ENCODE data around the gene RAB8B. TPM values are rescaled to one million over a fixed set of nuclear protein-coding genes. Genes with fewer than 3 reads are reported as not detected.

RAB8B gene
- total RNA-seq, 2 experiments from 2014 or later = 91.5 to 93.1 TPM

GRCh38 chr15:63243776-63244175 lies 54.4 kb downstream of the RAB8B start:
- peaks cover 62% of the 10 kb centered on the region for H3K4me1 Mint-ChIP-seq (ENCODE audit: low read depth)
- peaks cover 37% of the 10 kb centered on the region for H3K36me3 Mint-ChIP-seq (ENCODE audit: low read depth)
- H3K27ac Mint-ChIP-seq = peak overlapping the region; percentile 47
- intact Hi-C loops (cut with micrococcal nuclease) = no loop called here
- DNase-seq = no peak
- CTCF ChIA-PET = no interaction called here
- no peaks in the 10 kb centered on the region for H3K9me3 Mint-ChIP-seq
- no peak overlapping the region for H3K4me3 Mint-ChIP-seq
- no peaks in the 10 kb centered on the region for H3K27me3 Mint-ChIP-seq (ENCODE audit: low read depth)

- intact Hi-C loops (cut with micrococcal nuclease) = no loop called here
- H3K9me3 Mint-ChIP-seq = no peaks in the 10 kb centered on the region
- H3K36me3 Mint-ChIP-seq (ENCODE audit: low read depth) = peaks cover 42% of the 10 kb centered on the region
- no peaks in the 10 kb centered on the region for H3K27me3 Mint-ChIP-seq (ENCODE audit: low read depth)
- H3K27ac Mint-ChIP-seq = peak overlapping the region; percentile 71
- no peak overlapping the region for H3K4me3 Mint-ChIP-seq
- DNase-seq = no peak
- CTCF ChIA-PET = no interaction called here
- H3K4me1 Mint-ChIP-seq (ENCODE audit: low read depth) = peaks cover 59% of the 10 kb centered on the region
Measured at GRCh38 chr15:63244399-63244798, 55.0 kb downstream of the RAB8B start.

GRCh38 chr15:63244976-63245645 lies 55.7 kb downstream of the RAB8B start:
- Mint-ChIP-seq H3K27ac (peak overlapping the region; percentile 71), H3K9me3 (no peaks in the 10 kb centered on the region), H3K36me3 (ENCODE audit: low read depth) (peaks cover 45% of the 10 kb centered on the region), H3K27me3 (ENCODE audit: low read depth) (no peaks in the 10 kb centered on the region), H3K4me1 (ENCODE audit: low read depth) (peaks cover 54% of the 10 kb centered on the region), H3K4me3 (no peak overlapping the region)
- CTCF ChIA-PET = no interaction called here
- intact Hi-C loops (cut with micrococcal nuclease) = no loop called here
- DNase-seq = peak; percentile 29

- intact Hi-C loops (cut with micrococcal nuclease) = no loop called here
- Mint-ChIP-seq H3K4me1 (ENCODE audit: low read depth) (peaks cover 47% of the 10 kb centered on the region), H3K4me3 (no peak overlapping the region), H3K27ac (no peak overlapping the region), H3K36me3 (ENCODE audit: low read depth) (peaks cover 51% of the 10 kb centered on the region), H3K27me3 (ENCODE audit: low read depth) (no peaks in the 10 kb centered on the region), H3K9me3 (no peaks in the 10 kb centered on the region)
- CTCF ChIA-PET = interaction anchor here (0.5 kb wide), 1 partner anchor 16 kb away, joined by 3 read pairs; no protein-coding TSS in a partner anchor
- DNase-seq = no peak
Measured at GRCh38 chr15:63246691-63247469, 57.5 kb downstream of the RAB8B start.

- Mint-ChIP-seq H3K27ac (no peak overlapping the region), H3K36me3 (ENCODE audit: low read depth) (peaks cover 43% of the 10 kb centered on the region), H3K4me3 (no peak overlapping the region), H3K9me3 (no peaks in the 10 kb centered on the region), H3K27me3 (ENCODE audit: low read depth) (no peaks in the 10 kb centered on the region), H3K4me1 (ENCODE audit: low read depth) (peaks cover 22% of the 10 kb centered on the region)
- no peak for DNase-seq
- intact Hi-C loops (cut with micrococcal nuclease) = no loop called here
- CTCF ChIA-PET = interaction anchor here (0.6 kb wide), 1 partner anchor 25 kb away, joined by 3 read pairs; no protein-coding TSS in a partner anchor
Measured at GRCh38 chr15:63250312-63250965, 61.0 kb downstream of the RAB8B start.

GRCh38 chr15:63251701-63252100 lies 62.3 kb downstream of the RAB8B start:
- Mint-ChIP-seq H3K4me3 (no peak overlapping the region), H3K27ac (no peak overlapping the region), H3K36me3 (ENCODE audit: low read depth) (peaks cover 43% of the 10 kb centered on the region), H3K9me3 (no peaks in the 10 kb centered on the region), H3K4me1 (ENCODE audit: low read depth) (peaks cover 14% of the 10 kb centered on the region), H3K27me3 (ENCODE audit: low read depth) (no peaks in the 10 kb centered on the region)
- no peak for DNase-seq
- CTCF ChIA-PET = interaction anchor here (0.8 to 0.9 kb wide), 2 partner anchors 9 to 157 kb away, joined by 3 to 4 read pairs; no protein-coding TSS in a partner anchor
- intact Hi-C loops (cut with micrococcal nuclease) = no loop called here

- intact Hi-C loops (cut with micrococcal nuclease) = no loop called here
- no peak overlapping the region for H3K27ac Mint-ChIP-seq
- H3K36me3 Mint-ChIP-seq (ENCODE audit: low read depth) = peaks cover 39% of the 10 kb centered on the region
- H3K9me3 Mint-ChIP-seq = no peaks in the 10 kb centered on the region
- CTCF ChIA-PET = interaction anchor here (0.8 to 0.9 kb wide), 2 partner anchors 8 to 158 kb away, joined by 3 to 4 read pairs; no protein-coding TSS in a partner anchor
- no peak overlapping the region for H3K4me3 Mint-ChIP-seq
- H3K27me3 Mint-ChIP-seq (ENCODE audit: low read depth) = no peaks in the 10 kb centered on the region
- no peak for DNase-seq
- H3K4me1 Mint-ChIP-seq (ENCODE audit: low read depth) = peaks cover 10% of the 10 kb centered on the region
Measured at GRCh38 chr15:63252292-63252691, 62.9 kb downstream of the RAB8B start.

GRCh38 chr15:63254991-63255390 lies 65.6 kb downstream of the RAB8B start:
- Mint-ChIP-seq H3K27ac (no peak overlapping the region), H3K36me3 (ENCODE audit: low read depth) (peaks cover 33% of the 10 kb centered on the region), H3K9me3 (no peaks in the 10 kb centered on the region), H3K27me3 (ENCODE audit: low read depth) (no peaks in the 10 kb centered on the region), H3K4me3 (no peak overlapping the region), H3K4me1 (ENCODE audit: low read depth) (peaks cover 15% of the 10 kb centered on the region)
- CTCF ChIA-PET = no interaction called here
- no peak for DNase-seq
- intact Hi-C loops (cut with micrococcal nuclease) = no loop called here

- Mint-ChIP-seq H3K36me3 (ENCODE audit: low read depth) (peaks cover 32% of the 10 kb centered on the region), H3K4me3 (no peak overlapping the region), H3K9me3 (no peaks in the 10 kb centered on the region), H3K27me3 (ENCODE audit: low read depth) (no peaks in the 10 kb centered on the region), H3K27ac (no peak overlapping the region), H3K4me1 (ENCODE audit: low read depth) (peaks cover 12% of the 10 kb centered on the region)
- no peak for DNase-seq
- CTCF ChIA-PET = no interaction called here
- intact Hi-C loops (cut with micrococcal nuclease) = no loop called here
Measured at GRCh38 chr15:63255489-63255990, 66.1 kb downstream of the RAB8B start.

- Mint-ChIP-seq H3K4me1 (ENCODE audit: low read depth) (peaks cover 12% of the 10 kb centered on the region), H3K27ac (no peak overlapping the region), H3K36me3 (ENCODE audit: low read depth) (peaks cover 36% of the 10 kb centered on the region), H3K27me3 (ENCODE audit: low read depth) (no peaks in the 10 kb centered on the region), H3K4me3 (no peak overlapping the region), H3K9me3 (no peaks in the 10 kb centered on the region)
- CTCF ChIA-PET = interaction anchor here (0.7 to 0.8 kb wide), 2 partner anchors 17 to 20 kb away, joined by 3 to 4 read pairs; no protein-coding TSS in a partner anchor
- DNase-seq = no peak
- intact Hi-C loops (cut with micrococcal nuclease) = no loop called here
Measured at GRCh38 chr15:63256433-63257274, 67.2 kb downstream of the RAB8B start.

- no peak for DNase-seq
- H3K27me3 Mint-ChIP-seq (ENCODE audit: low read depth) = no peaks in the 10 kb centered on the region
- no peaks in the 10 kb centered on the region for H3K9me3 Mint-ChIP-seq
- H3K4me1 Mint-ChIP-seq (ENCODE audit: low read depth) = peaks cover 11% of the 10 kb centered on the region
- intact Hi-C loops (cut with micrococcal nuclease) = no loop called here
- no peak overlapping the region for H3K4me3 Mint-ChIP-seq
- H3K36me3 Mint-ChIP-seq (ENCODE audit: low read depth) = peaks cover 39% of the 10 kb centered on the region
- H3K27ac Mint-ChIP-seq = no peak overlapping the region
- CTCF ChIA-PET = no interaction called here
Measured at GRCh38 chr15:63258658-63259057, 69.3 kb downstream of the RAB8B start.

Data from activated naive CD4-positive, alpha-beta T cell treated with anti-CD3 and anti-CD28 coated beads for 36 hours (primary cell).